Upper lobe of left lung (tissue), 4 donors: ENCODE results near the gene MYBBP1A.
A peak's percentile ranks its signal among the peaks of the same experiment; 100 is the strongest.

ENCODE experiments used
- EP300 ChIP-seq, 4 donors: sonication (generic); formaldehyde crosslinking; IDR thresholded peaks; one replicate each; pipeline ENCODE4 v1.5.1; 2017; ENCODE audit warnings: antibody characterized with exemption in 4 of 4, control low read depth in 2 of 4
- POLR2AphosphoS5 ChIP-seq, 2 donors: sonication (generic); formaldehyde crosslinking; IDR thresholded peaks; one replicate each; pipeline ENCODE4 v1.5.1; 2017; ENCODE audit warnings: antibody characterized with exemption in 2 of 2
- TF ChIP-seq, protein P1 (sequence below), 6 experiments: fragments of 450-650 bp in 4 of 6; fragments of 200-600 bp in 2 of 6; sonication (generic) in 2 of 6; IDR thresholded peaks; one replicate each; pipeline ENCODE4 v1.5.1; 2016 to 2019; ENCODE audit warnings: antibody characterized with exemption in 6 of 6

DNA sequence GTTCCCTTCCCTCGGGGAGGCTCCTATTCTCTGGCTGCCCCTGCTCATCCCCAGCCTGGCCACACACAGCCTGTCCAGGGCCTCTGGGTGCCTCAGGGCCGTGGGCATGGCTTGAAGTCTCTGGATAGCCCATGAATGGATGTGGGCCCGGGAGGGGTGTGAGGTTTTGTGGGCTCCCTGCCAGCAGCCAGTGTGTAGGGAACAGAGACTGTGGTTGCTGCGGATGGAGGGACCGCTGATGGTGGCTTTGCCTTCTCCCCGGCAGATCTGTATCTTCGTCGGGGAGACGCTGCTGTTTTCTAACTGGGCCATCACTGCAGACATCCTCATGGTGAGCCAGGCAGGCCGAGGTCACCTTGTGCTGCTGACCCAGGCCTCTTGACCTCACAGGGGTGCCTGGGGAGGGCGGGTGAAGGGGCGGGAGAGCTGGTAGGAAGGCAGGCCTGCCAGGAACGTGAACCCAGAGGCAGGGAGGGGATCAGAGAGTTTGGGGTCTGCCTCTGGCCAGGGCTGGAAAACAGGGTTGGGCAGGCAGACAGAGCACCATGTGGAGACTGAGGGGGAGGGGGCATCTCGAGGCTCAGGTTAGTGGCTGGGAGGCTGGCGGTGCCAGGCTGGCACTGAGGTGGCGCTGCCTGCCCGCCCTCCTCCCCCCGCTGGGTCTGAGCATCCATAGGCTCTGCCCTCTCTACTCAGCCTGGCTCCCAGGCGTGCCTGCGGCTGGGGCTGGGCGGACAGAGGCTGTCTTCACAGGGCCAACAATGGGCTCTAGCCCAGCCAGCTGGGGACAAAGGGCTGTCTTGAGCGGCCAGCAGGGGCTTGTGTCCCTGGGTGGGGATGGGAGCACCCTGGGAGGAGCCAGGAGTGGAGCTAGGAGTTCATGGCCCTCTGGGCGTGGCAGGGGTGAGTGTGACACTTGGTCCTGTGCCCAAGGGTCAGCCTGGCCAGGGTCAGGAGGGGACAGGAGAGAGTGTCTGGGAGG is 21.4 kb downstream of the MYBBP1A start:
- TF ChIP-seq, protein P1, sequence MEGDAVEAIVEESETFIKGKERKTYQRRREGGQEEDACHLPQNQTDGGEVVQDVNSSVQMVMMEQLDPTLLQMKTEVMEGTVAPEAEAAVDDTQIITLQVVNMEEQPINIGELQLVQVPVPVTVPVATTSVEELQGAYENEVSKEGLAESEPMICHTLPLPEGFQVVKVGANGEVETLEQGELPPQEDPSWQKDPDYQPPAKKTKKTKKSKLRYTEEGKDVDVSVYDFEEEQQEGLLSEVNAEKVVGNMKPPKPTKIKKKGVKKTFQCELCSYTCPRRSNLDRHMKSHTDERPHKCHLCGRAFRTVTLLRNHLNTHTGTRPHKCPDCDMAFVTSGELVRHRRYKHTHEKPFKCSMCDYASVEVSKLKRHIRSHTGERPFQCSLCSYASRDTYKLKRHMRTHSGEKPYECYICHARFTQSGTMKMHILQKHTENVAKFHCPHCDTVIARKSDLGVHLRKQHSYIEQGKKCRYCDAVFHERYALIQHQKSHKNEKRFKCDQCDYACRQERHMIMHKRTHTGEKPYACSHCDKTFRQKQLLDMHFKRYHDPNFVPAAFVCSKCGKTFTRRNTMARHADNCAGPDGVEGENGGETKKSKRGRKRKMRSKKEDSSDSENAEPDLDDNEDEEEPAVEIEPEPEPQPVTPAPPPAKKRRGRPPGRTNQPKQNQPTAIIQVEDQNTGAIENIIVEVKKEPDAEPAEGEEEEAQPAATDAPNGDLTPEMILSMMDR (IDR thresholded peaks at IDR 0.05) = peak in 3 of 6 experiments; percentile 10 to 50 (median 20)
- no peak for TF ChIP-seq EP300 (IDR thresholded peaks at IDR 0.05)
- TF ChIP-seq POLR2AphosphoS5 (IDR thresholded peaks at IDR 0.05) = peak in 1 of 2 donors; percentile 55
